B cell (primary cell): ENCODE results near the gene CPSF4L. TPM values are rescaled to one million over a fixed set of nuclear protein-coding genes. Genes with fewer than 3 reads are reported as not detected.

Source experiments
- ATAC-seq: fragments of 200-7000 bp; cut with Tn5 transposase; one replicate; pipeline ENCODE4 v1.10.0; 2021; ENCODE audit warnings: low read depth, mild to moderate bottlenecking, moderate number of reproducible peaks, moderate library complexity
- CTCF ChIA-PET: fragments of 350-600 bp; sonication (Branson Sonifier 250); formaldehyde crosslinking; loops from one replicate; lab custom pipeline; 2021; ENCODE audit warnings: antibody characterized with exemption, inconsistent platforms; lab: Charles Lee
- POLR2A ChIA-PET: fragments of 350-600 bp; sonication (Branson Sonifier 250); formaldehyde crosslinking; loops from one replicate; lab custom pipeline; 2021; ENCODE audit warnings: antibody characterized with exemption; lab: Charles Lee
- DNase-seq: peaks from one replicate; pipeline ENCODE4 v3.0.0; 2013
- H2AFZ ChIP-seq: 2 replicates; pipeline ENCODE4 v1.6.1; 2012; ENCODE audit warnings: mild to moderate bottlenecking, low read depth, low read length; ENCODE audit not compliant: insufficient read depth, poor library complexity, severe bottlenecking
- H3K27ac ChIP-seq, 2 donors: 1 replicate in 1 of 2; 2 replicates in 1 of 2; pipeline ENCODE4 v1.5.1; 2012 to 2013; ENCODE audit warnings: low read length in 2 of 2, mild to moderate bottlenecking in 2 of 2, moderate library complexity in 1 of 2
- H3K27me3 ChIP-seq, 4 experiments: fragments of 200-600 bp in 1 of 4; sonication (generic) in 1 of 4; replicated peaks in 1 of 4; 1 replicate in 2 of 4; 2 replicates in 2 of 4; pipeline versions ENCODE4 v1.6.1 to v1.7.0; 2013 to 2016; ENCODE audit warnings: low read length in 3 of 4, mild to moderate bottlenecking in 2 of 4, mixed read lengths in 1 of 4, moderate library complexity in 1 of 4; ENCODE audit not compliant: insufficient read depth in 4 of 4, control insufficient read depth in 3 of 4; ENCODE audit errors: control extremely low read depth in 1 of 4
- H3K36me3 ChIP-seq, 2 experiments: replicated peaks in 1 of 2; 1 replicate in 1 of 2; 2 replicates in 1 of 2; pipeline versions ENCODE4 v1.6.1 to v1.7.1; 2013; ENCODE audit warnings: low read length in 1 of 2; ENCODE audit not compliant: insufficient read depth in 2 of 2, control insufficient read depth in 1 of 2; ENCODE audit errors: control extremely low read depth in 1 of 2, extremely low read depth in 1 of 2
- H3K4me1 ChIP-seq, 2 donors: fragments of 200-600 bp in 1 of 2; sonication (generic) in 1 of 2; 1 replicate in 1 of 2; 2 replicates in 1 of 2; pipeline versions ENCODE4 v1.5.1 to v1.6.1; 2013 to 2017; ENCODE audit warnings: low read length in 2 of 2; ENCODE audit not compliant: control insufficient read depth in 2 of 2, insufficient read depth in 2 of 2
- H3K4me2 ChIP-seq: replicated peaks from 2 replicates; pipeline ENCODE3; 2012; ENCODE audit warnings: mild to moderate bottlenecking, low read depth, low read length; ENCODE audit not compliant: poor library complexity, severe bottlenecking
- H3K4me3 ChIP-seq, 5 experiments: fragments of 200-600 bp in 1 of 5; sonication (generic) in 1 of 5; 1 replicate in 3 of 5; 2 replicates in 2 of 5; pipeline versions ENCODE4 v1.5.1 to v1.7.0; 2011 to 2016; ENCODE audit warnings: low read length in 4 of 5, mild to moderate bottlenecking in 4 of 5, low read depth in 2 of 5, control low read depth in 1 of 5, moderate library complexity in 1 of 5; ENCODE audit not compliant: insufficient read depth in 1 of 5; ENCODE audit errors: control extremely low read depth in 1 of 5, extremely low read depth in 1 of 5
- H3K79me2 ChIP-seq: fragments of 200-600 bp; sonication (generic); one replicate; pipeline ENCODE4 v1.6.0; 2016; ENCODE audit warnings: low read length; ENCODE audit not compliant: control insufficient read depth, insufficient read depth
- H3K9ac ChIP-seq: fragments of 200-600 bp; sonication (generic); 2 replicates; pipeline ENCODE4 v1.6.1; 2017; ENCODE audit warnings: mild to moderate bottlenecking, low read length, moderate library complexity
- H3K9me3 ChIP-seq, 3 donors: one replicate each; pipeline versions ENCODE4 v1.6.1 to v1.7.1; 2013; ENCODE audit warnings: low read length in 2 of 3; ENCODE audit not compliant: control insufficient read depth in 2 of 3, insufficient read depth in 1 of 3; ENCODE audit errors: control extremely low read depth in 1 of 3
- H4K20me1 ChIP-seq: 2 replicates; pipeline ENCODE4 v1.6.0; 2012; ENCODE audit warnings: mild to moderate bottlenecking, low read length; ENCODE audit not compliant: insufficient read depth, control insufficient read depth, poor library complexity, severe bottlenecking
- H3K27ac Mint-ChIP-seq: one replicate; pipeline ENCODE4 v1.8.0; 2021; ENCODE audit warnings: mixed read lengths
- H3K27me3 Mint-ChIP-seq: one replicate; pipeline ENCODE4 v1.8.0; 2021; ENCODE audit warnings: mixed read lengths
- H3K4me1 Mint-ChIP-seq: one replicate; pipeline ENCODE4 v1.8.0; 2021; ENCODE audit warnings: mixed read lengths
- H3K4me3 Mint-ChIP-seq: one replicate; pipeline ENCODE4 v1.8.0; 2021; ENCODE audit warnings: mixed read lengths
- H3K9me3 Mint-ChIP-seq: one replicate; pipeline ENCODE4 v1.8.0; 2022; ENCODE audit warnings: mixed read lengths; ENCODE audit not compliant: insufficient read depth
- CTCF ChIP-seq: fragments of 200-600 bp; IDR thresholded peaks from one replicate; pipeline ENCODE4 v1.8.0; 2022; ENCODE audit warnings: antibody characterized with exemption, mild to moderate bottlenecking
- EZH2 ChIP-seq: IDR thresholded peaks from 2 replicates; pipeline ENCODE4 v1.6.1; 2012; ENCODE audit warnings: borderline replicate concordance, low read depth, mild to moderate bottlenecking, moderate library complexity, low read length; ENCODE audit not compliant: insufficient read depth, poor library complexity, severe bottlenecking
- WGBS: methylation state at CpG from one replicate; pipeline ENCODE4 v1.1.5; 2013; ENCODE audit warnings: missing lambda C conversion rate; ENCODE audit not compliant: insufficient coverage; 5-methylcytosine and 5-hydroxymethylcytosine counted together
- intact Hi-C: fragments of 100-400 bp; cut with micrococcal nuclease; formaldehyde crosslinking; loops from one replicate; pipeline ENCODE4 v1.10.0; 2022
- polyA plus RNA-seq: library from polyadenylated mRNA; depleted of rRNA; stranded (reverse); fragments of >200 nt; gene quantifications from 2 replicates; pipeline ENCODE4 v1.2.3, GENCODE V29; 2012
- total RNA-seq, 2 donors: library from RNA; stranded (reverse); fragments of 120-200 nt in 1 of 2; gene quantifications; 1 replicate in 1 of 2; 2 replicates in 1 of 2; pipeline versions ENCODE4 v1.2.3 to v1.2.4, GENCODE V29; 2013 to 2022

CPSF4L gene
- total and polyA plus RNA-seq, 2 donors (not counting 1 experiment from before 2014, with no cell fraction given): not detected

- Histone ChIP-seq H3K9ac (no peak overlapping the region), H3K9me3 (no peaks in the 10 kb centered on the region), H2AFZ (no peak overlapping the region), H3K79me2 (peaks cover 10% of the 10 kb centered on the region), H3K27me3 (no peaks in the 10 kb centered on the region), H3K4me1 (no peaks in the 10 kb centered on the region), H4K20me1 (peaks cover 5% of the 10 kb centered on the region), H3K36me3 (peaks cover 5 to 55% of the 10 kb centered on the region in 2 experiments), H3K27ac (no peak overlapping the region), H3K4me2 (no peak overlapping the region), H3K4me3 (no peak overlapping the region)
- TF ChIP-seq EZH2 (no peak), CTCF (no peak)
- Mint-ChIP-seq H3K4me3 (no peak overlapping the region), H3K27ac (no peak overlapping the region), H3K9me3 (no peaks in the 10 kb centered on the region), H3K27me3 (no peaks in the 10 kb centered on the region), H3K4me1 (no peaks in the 10 kb centered on the region)
- POLR2A ChIA-PET: no interaction called here
- intact Hi-C loops: no loop called here
- no peak for DNase-seq
- ATAC-seq: no peak
- CTCF ChIA-PET: no interaction called here
- 100% methylated on average over 13 of the region's 13 CpGs for WGBS
Measured at GRCh38 chr17:73209436-73209835, 52.2 kb downstream of the CPSF4L start.

GRCh38 chr17:73208139-73208827 lies 53.4 kb downstream of the CPSF4L start:
- H3K9ac ChIP-seq: no peak overlapping the region
- ATAC-seq (no peak), DNase-seq (no peak)
- Mint-ChIP-seq H3K4me3 (no peak overlapping the region), H3K9me3 (no peaks in the 10 kb centered on the region), H3K27ac (no peak overlapping the region), H3K27me3 (no peaks in the 10 kb centered on the region), H3K4me1 (no peaks in the 10 kb centered on the region)
- TF ChIP-seq EZH2 (no peak), CTCF (no peak)
- POLR2A ChIA-PET: no interaction called here
- peaks cover 5 to 66% of the 10 kb centered on the region in 2 experiments for H3K36me3 ChIP-seq
- H3K4me2 ChIP-seq: no peak overlapping the region
- intact Hi-C loops: no loop called here
- no peak overlapping the region for H3K27ac ChIP-seq
- no peaks in the 10 kb centered on the region for H3K9me3 ChIP-seq
- CTCF ChIA-PET: interaction anchor here (1.5 kb wide), 1 partner anchor 12 kb away, joined by 3 read pairs; no protein-coding TSS in a partner anchor
- no peak overlapping the region for H3K4me3 ChIP-seq
- H2AFZ ChIP-seq: no peak overlapping the region
- peaks cover 10% of the 10 kb centered on the region for H3K79me2 ChIP-seq
- WGBS: 93% methylated on average over 15 of the region's 16 CpGs
- H3K4me1 ChIP-seq: no peaks in the 10 kb centered on the region
- H4K20me1 ChIP-seq: peaks cover 5% of the 10 kb centered on the region
- H3K27me3 ChIP-seq: no peaks in the 10 kb centered on the region
